Activated T-cell treated with anti-CD3 and anti-CD28 coated beads for 4 hours (primary cell): ENCODE data around the gene PPFIBP1.
"Not testable (repeated sequence)": the region's sequence is repeated elsewhere in the genome, so short reads cannot be mapped to it uniquely, and the experiment has no call there.

Experiments
- DNase-seq: peaks from one replicate; pipeline ENCODE4 v3.0.0-alpha.2; 2020

The PPFIBP1 gene

GRCh38 chr12:27598866-27599265 is 74.9 kb downstream of the PPFIBP1 start:
- not testable (repeated sequence) for DNase-seq

- not testable (repeated sequence) for DNase-seq
Measured at GRCh38 chr12:27601056-27601828, 77.2 kb downstream of the PPFIBP1 start.

GRCh38 chr12:27602516-27602915 is 78.5 kb downstream of the PPFIBP1 start:
- DNase-seq = no peak

- DNase-seq = no peak
Measured at GRCh38 chr12:27604431-27604830, 80.4 kb downstream of the PPFIBP1 start.

GRCh38 chr12:27606986-27607385 is 83.0 kb downstream of the PPFIBP1 start:
- no peak for DNase-seq

GRCh38 chr12:27607591-27607990 is 83.6 kb downstream of the PPFIBP1 start:
- DNase-seq = no peak

GRCh38 chr12:27608890-27609289 is 84.9 kb downstream of the PPFIBP1 start:
- DNase-seq = no peak

- no peak for DNase-seq
Measured at GRCh38 chr12:27610374-27610773, 86.4 kb downstream of the PPFIBP1 start.

GRCh38 chr12:27614386-27614785 is 90.4 kb downstream of the PPFIBP1 start:
- DNase-seq = no peak

GRCh38 chr12:27614866-27615265 is 90.9 kb downstream of the PPFIBP1 start:
- no peak for DNase-seq

- DNase-seq = no peak
Measured at GRCh38 chr12:27615331-27615891, 91.4 kb downstream of the PPFIBP1 start.

GRCh38 chr12:27616356-27617142 is 92.5 kb downstream of the PPFIBP1 start:
- DNase-seq = no peak

GRCh38 chr12:27618836-27619235 is 94.8 kb downstream of the PPFIBP1 start:
- DNase-seq = no peak

GRCh38 chr12:27619308-27619707 is 95.3 kb downstream of the PPFIBP1 start:
- DNase-seq = no peak

GRCh38 chr12:27620121-27620520 is 96.1 kb downstream of the PPFIBP1 start:
- no peak for DNase-seq

GRCh38 chr12:27622436-27623195 is 98.6 kb downstream of the PPFIBP1 start:
- DNase-seq = no peak

- no peak for DNase-seq
Measured at GRCh38 chr12:27623645-27624044, 99.6 kb downstream of the PPFIBP1 start.

GRCh38 chr12:27624586-27624985 is 100.6 kb downstream of the PPFIBP1 start:
- no peak for DNase-seq

- no peak for DNase-seq
Measured at GRCh38 chr12:27627123-27627852, 103.3 kb downstream of the PPFIBP1 start.

- DNase-seq = not testable (repeated sequence)
Measured at GRCh38 chr12:27627853-27628469, 104.0 kb downstream of the PPFIBP1 start.

- not testable (repeated sequence) for DNase-seq
Measured at GRCh38 chr12:27630219-27630618, 106.2 kb downstream of the PPFIBP1 start.

- DNase-seq = no peak
Measured at GRCh38 chr12:27631365-27631764, 107.4 kb downstream of the PPFIBP1 start.
